A549 treated with AZD2906 at 1 μM for 4 hours (cell line): Measurements from ENCODE around the gene DISP2. TPM values are rescaled to one million over a fixed set of nuclear protein-coding genes. Genes with fewer than 3 reads are reported as not detected.

Experiments used
- total RNA-seq: library from RNA; stranded (reverse); fragments of 200-300 nt; extraction: Qiagen RNA extraction; gene quantifications from 5 replicates; pipeline ENCODE4 v1.2.3, GENCODE V29; 2022

The DISP2 gene
- 1.00 to 2.5 TPM (median 1.8 TPM) in 5 replicates for total RNA-seq

GRCh38 chr15:40357723-40358470 is at the start of gene DISP2:
Gene DISP2, plus strand, starts transcription at chr15:40358219. Its CDS starts 103 bp downstream, at chr15:40358322.

GRCh38 chr15:40323239-40323952 is 34.6 kb upstream of the DISP2 start, which contains the start of gene INAFM2:
Gene INAFM2, plus strand, starts transcription at chr15:40323692. Its CDS starts 364 bp downstream, at chr15:40324056.

GRCh38 chr15:40340740-40341400 is 17.1 kb upstream of the DISP2 start, which contains the start of gene CCDC9B:
Gene CCDC9B, minus strand, starts transcription at chr15:40340939. Its CDS starts 120 bp downstream, at chr15:40340819.

DNA sequence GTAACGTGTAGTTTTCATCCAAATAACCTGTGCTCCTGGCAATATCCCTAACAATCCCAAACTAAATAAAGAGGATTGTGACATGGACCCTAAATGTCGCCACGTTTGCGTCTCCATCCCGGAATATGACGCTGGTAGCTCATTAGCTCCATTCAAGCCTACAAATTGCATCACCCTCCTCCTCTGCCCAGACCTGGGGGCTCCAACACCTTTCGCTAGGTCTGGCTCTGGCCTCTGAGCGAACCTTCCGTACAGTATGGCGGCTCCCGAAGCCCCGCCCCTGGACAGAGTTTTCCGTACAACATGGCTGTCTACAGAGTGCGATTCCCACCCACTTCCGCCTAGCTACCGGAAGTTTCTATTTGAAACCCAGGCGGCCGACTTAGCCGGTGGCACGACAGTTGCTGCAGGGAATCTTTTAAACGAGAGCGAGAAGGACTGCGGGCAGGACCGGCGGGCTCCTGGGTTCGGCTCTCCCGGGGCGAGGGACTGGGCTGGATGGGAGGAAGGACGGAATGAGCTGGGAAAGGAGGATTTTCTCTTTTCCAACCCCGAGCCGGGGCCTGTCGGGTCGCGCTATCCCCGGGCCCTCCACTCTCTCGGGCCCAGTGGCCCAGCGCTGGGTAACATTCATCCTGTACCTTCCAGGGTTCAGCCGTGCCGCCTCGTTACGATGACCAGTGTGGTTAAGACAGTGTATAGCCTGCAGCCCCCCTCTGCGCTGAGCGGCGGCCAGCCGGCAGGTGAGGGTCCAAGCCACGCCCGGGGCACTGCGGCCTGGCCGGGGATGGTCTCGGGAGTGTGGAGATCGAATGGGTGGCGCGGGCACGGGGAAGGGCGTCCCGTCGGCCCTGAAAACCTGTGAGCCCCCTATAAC is 24.8 kb downstream of the DISP2 start, which contains the start of gene KNSTRN:
TSS of gene KNSTRN (plus strand) at position 142 of the 877 bp plus-strand sequence. CDS start at position 257, 115 bp downstream.

DNA sequence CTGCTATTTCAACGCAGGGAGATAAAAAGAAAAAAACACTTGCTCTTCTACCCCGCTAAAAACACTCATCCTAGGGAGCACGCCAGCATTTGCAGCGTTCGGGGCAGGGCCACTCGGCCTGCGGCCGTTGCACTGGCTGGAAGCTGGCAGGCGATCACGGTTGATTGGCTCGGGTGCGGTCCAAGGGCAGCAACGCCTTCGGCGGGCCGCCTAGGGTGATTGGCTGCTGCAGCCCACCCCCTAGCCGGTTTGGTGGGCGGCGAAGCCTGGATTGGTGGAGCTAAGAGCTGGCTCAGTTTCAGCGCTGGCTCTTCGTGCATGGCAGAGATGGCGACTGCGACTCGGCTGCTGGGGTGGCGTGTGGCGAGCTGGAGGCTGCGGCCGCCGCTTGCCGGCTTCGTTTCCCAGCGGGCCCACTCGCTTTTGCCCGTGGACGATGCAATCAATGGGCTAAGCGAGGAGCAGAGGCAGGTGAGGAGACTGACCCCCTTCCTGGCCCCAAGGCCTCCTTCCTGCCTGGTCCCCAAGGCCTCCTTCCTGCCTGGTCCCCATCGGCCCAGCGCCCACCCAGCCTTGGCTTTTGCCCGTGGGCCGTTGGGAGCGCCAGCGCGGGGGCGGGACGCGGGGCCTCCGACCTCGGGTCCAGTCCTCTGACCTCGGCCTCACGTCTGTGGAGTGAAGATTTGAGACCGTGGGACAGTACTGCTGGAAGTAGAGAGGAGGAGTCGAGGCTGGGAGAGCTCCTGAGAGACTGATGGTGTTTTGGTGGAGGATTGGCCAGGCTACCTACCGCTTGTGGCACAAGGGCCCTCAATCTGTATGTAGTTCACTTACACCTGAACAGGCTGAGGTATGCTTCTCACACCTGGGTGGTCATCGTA is 47.7 kb downstream of the DISP2 start, which contains the start of gene IVD:
TSS of gene IVD (plus strand) at position 295 of the 881 bp plus-strand sequence. CDS start at position 328, 33 bp downstream.

Other genes starting within 250 kb of the DISP2 start
- gene BMF, start 249.3 kb upstream of the DISP2 start, total RNA-seq, result 1.4 to 2.4 TPM (median 1.8 TPM) in 5 replicates
- 23.2 to 35.7 TPM (median 26.7 TPM) in 5 replicates for gene BUB1B, start 197.2 kb upstream of the DISP2 start, total RNA-seq
- gene PAK6, start 119.2 kb upstream of the DISP2 start, total RNA-seq, result 0.21 to 0.46 TPM (median 0.29 TPM) in 5 replicates
- 0.24 to 0.43 TPM (median 0.33 TPM) in 5 replicates for gene ANKRD63, start 75.2 kb upstream of the DISP2 start, total RNA-seq
- 0.38 to 0.97 TPM (median 0.84 TPM) in 5 replicates for gene PLCB2, start 50.3 kb upstream of the DISP2 start, total RNA-seq
- 5.7 to 7.8 TPM (median 6.6 TPM) in 5 replicates for gene INAFM2, start 34.5 kb upstream of the DISP2 start, total RNA-seq
- 19.1 to 21.4 TPM (median 20.8 TPM) in 5 replicates for gene CCDC9B, start 17.3 kb upstream of the DISP2 start, total RNA-seq
- not detected in 5 replicates for gene PHGR1, start 7.2 kb upstream of the DISP2 start, total RNA-seq
- 43.0 to 56.5 TPM (median 47.7 TPM) in 5 replicates for gene KNSTRN, start 24.5 kb downstream of the DISP2 start, total RNA-seq
- 11.1 to 12.9 TPM (median 11.7 TPM) in 5 replicates for gene IVD, start 47.6 kb downstream of the DISP2 start, total RNA-seq
- 9.8 to 11.7 TPM (median 11.2 TPM) in 5 replicates for gene BAHD1, start 82.7 kb downstream of the DISP2 start, total RNA-seq
- 12.9 to 20.9 TPM (median 19.1 TPM) in 5 replicates for gene CHST14, start 112.8 kb downstream of the DISP2 start, total RNA-seq
- 11.0 to 22.3 TPM (median 13.3 TPM) in 5 replicates for gene CCDC32, start 206.8 kb downstream of the DISP2 start, total RNA-seq
- 12.8 to 17.5 TPM (median 15.8 TPM) in 5 replicates for gene RPUSD2, start 211.1 kb downstream of the DISP2 start, total RNA-seq
- gene KNL1, start 236.0 kb downstream of the DISP2 start, total RNA-seq, result 5.3 to 8.2 TPM (median 6.1 TPM) in 5 replicates